IgD-negative memory B cell (primary cell): Measurements from ENCODE around the gene KMT2D. TPM values are rescaled to one million over a fixed set of nuclear protein-coding genes. Genes with fewer than 3 reads are reported as not detected.

Experiments
- H3K27ac Mint-ChIP-seq, 3 donors: one replicate each; pipeline ENCODE4 v1.8.0; 2020 to 2022; ENCODE audit warnings: mild to moderate bottlenecking in 3 of 3, mixed read lengths in 3 of 3, moderate library complexity in 1 of 3
- H3K27me3 Mint-ChIP-seq: one replicate; pipeline ENCODE4 v1.8.0; 2021; ENCODE audit warnings: mixed read lengths
- H3K36me3 Mint-ChIP-seq: one replicate; pipeline ENCODE4 v1.8.0; 2020; ENCODE audit warnings: mild to moderate bottlenecking, mixed read lengths
- H3K4me1 Mint-ChIP-seq, 3 donors: one replicate each; pipeline ENCODE4 v1.8.0; 2020 to 2022; ENCODE audit warnings: mixed read lengths in 3 of 3, mild to moderate bottlenecking in 1 of 3
- H3K4me3 Mint-ChIP-seq, 4 donors: one replicate each; pipeline ENCODE4 v1.8.0; 2020 to 2022; ENCODE audit warnings: mild to moderate bottlenecking in 4 of 4, mixed read lengths in 4 of 4, moderate library complexity in 3 of 4
- H3K9me3 Mint-ChIP-seq, 3 donors: one replicate each; pipeline ENCODE4 v1.8.0; 2020 to 2021; ENCODE audit warnings: mixed read lengths in 3 of 3, mild to moderate bottlenecking in 1 of 3
- polyA plus RNA-seq: library from polyadenylated mRNA; unstranded; fragments of 300-500 nt; fragmentation: Illumina TruSeq; gene quantifications from one replicate; pipeline ENCODE4 v1.2.3, GENCODE V29; 2021

Gene KMT2D
- polyA plus RNA-seq = 19.7 TPM

DNA sequence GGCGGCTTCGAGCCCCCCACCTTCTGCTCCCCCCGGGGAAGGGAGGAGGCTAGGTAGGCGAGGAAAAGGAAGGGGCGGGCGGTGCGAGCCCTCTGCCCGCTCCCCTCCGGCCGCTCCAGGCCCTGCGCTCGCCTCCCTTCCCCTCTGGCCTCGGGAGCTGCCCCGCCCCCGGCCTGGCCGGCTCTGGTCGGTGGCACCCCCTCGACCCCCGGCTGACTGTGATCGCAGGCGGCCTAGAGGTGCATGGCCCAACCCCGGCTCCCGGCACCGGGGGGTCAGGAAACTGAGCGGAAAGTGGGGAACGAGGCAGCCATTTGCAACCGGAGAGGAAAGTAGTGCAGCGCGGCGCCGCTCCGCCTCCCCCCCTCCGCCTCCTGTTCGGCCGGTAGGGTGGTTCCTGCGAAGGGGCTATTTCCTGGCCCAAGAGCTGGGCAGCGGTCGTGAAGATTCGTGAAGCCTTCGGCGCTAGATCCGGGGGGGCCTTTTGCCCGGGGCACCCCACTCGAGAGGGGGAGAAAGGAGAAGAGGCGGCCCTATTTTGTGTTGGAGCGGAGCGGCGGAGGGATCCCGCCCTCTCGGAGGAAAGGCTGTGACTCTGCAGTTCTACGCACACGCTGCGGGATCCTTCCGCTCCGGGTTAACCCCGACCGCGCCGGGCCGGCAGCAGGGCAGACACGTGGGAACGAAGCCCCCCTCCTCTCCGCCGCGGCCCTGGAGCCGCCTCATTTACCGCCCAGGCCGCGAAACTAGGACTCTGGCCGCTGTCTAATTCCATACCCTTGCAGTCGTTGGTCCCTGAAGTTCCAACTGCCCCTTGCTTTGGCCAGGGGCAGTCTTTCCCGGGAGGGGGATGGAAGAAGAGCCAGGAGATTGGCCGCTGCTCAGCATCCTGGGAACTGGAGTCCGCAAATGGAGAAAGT, at the start of gene KMT2D:
TSS of gene KMT2D (minus strand) at position 558 of the 920 bp plus-strand sequence. CDS start 5,470 bp downstream, outside the sequence.
- Mint-ChIP-seq H3K36me3 (peaks cover 2% of the 10 kb centered on the region), H3K4me1 (peaks cover 44 to 48% (median 45%) of the 10 kb centered on the region in 3 donors), H3K4me3 (peak within 1 kb of the TSS; percentile 95 to 99 (median 98)), H3K27ac (peak within 1 kb of the TSS; percentile 85 to 99 (median 99)), H3K9me3 (no peaks in the 10 kb centered on the region), H3K27me3 (peaks cover 2% of the 10 kb centered on the region)

DNA sequence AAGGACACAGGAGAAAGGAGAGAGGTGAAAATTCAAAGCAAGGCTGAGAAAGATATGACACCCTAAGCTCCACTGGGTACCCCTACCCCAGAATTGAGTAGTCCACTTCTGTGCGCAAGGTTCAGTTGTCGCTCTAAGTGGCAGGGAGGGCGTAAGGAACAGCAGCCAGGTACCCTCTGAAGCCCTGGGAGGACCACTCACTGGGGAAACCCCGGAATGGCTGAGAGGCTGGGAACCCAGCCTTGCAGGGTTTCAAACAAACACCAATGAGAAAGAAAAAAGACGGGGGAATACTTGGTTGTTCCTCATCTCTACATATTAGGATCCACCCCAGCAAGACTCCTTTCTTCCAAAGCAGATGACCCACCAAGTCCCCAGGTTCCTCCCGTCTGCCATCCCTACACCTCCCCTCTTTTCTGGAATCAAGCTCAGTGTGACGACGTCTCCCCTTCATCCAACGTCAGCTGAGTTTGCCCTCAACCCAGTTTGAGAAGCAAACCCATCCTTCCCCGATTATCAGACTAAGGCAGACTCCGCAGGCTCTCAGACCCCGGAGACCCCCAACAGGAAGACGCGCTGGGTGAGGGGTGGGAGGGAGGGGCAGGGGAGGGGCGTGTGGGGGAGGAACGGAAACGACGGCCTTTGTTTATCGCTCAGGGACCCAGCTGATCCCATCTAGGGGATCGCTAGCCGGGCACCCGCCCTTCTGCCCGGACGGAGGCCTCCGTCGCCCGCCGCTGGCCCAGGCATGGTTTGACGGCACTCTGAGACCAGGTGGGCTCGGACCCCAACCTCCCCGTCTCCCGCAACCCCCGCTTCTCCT, 49.3 kb upstream of the KMT2D start:
- Mint-ChIP-seq H3K27ac (peak overlapping the region; percentile 69 to 98 (median 96)), H3K27me3 (peaks cover 2% of the 10 kb centered on the region), H3K4me3 (peak overlapping the region; percentile 97 to 99 (median 98)), H3K4me1 (peaks cover 24 to 29% (median 27%) of the 10 kb centered on the region in 3 donors), H3K36me3 (no peaks in the 10 kb centered on the region), H3K9me3 (no peaks in the 10 kb centered on the region)

DNA sequence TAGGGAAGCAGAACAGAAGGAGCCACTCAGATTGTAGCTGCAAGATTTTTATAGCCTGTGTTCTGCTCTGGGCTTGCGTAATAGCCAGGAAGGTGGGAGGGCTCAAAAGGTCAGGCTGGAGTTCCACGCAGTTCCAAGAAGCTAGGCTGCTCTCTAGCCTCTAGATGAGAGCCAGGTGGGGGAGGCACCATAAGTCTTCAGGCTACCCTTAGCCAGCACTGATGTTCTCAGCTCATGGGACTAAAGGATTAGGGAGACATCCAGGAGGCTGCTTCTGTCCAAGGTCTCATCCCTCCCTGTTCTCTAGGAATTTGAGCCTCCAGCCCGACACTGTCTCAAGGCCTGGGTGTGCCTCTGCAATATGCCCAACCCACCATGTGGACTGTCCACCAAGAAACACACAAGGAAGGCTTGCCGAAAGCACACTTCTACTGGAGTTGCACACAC, 48.4 kb upstream of the KMT2D start:
- peak overlapping the region; percentile 97 to 99 (median 98) for H3K4me3 Mint-ChIP-seq
- peaks cover 24 to 31% (median 29%) of the 10 kb centered on the region in 3 donors for H3K4me1 Mint-ChIP-seq
- H3K36me3 Mint-ChIP-seq = peaks cover 2% of the 10 kb centered on the region
- H3K27ac Mint-ChIP-seq = peak overlapping the region; percentile 39 to 98 (median 69)
- H3K27me3 Mint-ChIP-seq = peaks cover 2% of the 10 kb centered on the region
- H3K9me3 Mint-ChIP-seq = no peaks in the 10 kb centered on the region

- Mint-ChIP-seq H3K27me3 (no peaks in the 10 kb centered on the region), H3K4me1 (peaks cover 19 to 26% (median 24%) of the 10 kb centered on the region in 3 donors), H3K4me3 (peak overlapping the region in 1 of 4 donors; percentile 50), H3K27ac (peak overlapping the region in 1 of 3 donors; percentile 74), H3K9me3 (no peaks in the 10 kb centered on the region), H3K36me3 (peaks cover 6% of the 10 kb centered on the region)
These were observed 45.0 kb upstream of the KMT2D start for GRCh38 chr12:49105504-49106084.

- H3K27ac Mint-ChIP-seq = no peak overlapping the region
These were observed 44.2 kb upstream of the KMT2D start for GRCh38 chr12:49104822-49105221.

DNA sequence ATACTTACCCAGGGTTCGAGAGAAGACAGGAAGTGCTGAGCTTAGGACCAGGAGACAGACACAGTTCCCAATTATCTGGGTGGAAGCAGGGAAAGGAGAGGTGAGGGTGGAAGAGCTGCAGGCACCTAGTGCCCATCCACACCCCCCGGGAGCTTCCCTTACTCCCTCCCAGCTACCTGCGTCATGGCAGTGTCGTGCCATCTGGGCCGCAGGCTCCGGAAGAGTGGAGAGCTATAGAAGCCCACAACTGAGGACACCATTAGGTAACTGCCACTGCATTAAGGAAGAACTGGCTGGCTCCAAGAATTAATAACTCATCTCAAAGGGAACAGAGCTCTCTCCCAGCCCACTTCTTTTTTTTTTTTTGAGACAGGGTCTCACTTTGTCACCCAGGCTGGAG, 39.8 kb upstream of the KMT2D start:
- H3K27me3 Mint-ChIP-seq = peaks cover 1% of the 10 kb centered on the region
- no peak overlapping the region for H3K4me3 Mint-ChIP-seq
- no peaks in the 10 kb centered on the region for H3K9me3 Mint-ChIP-seq
- H3K4me1 Mint-ChIP-seq = peaks cover 0 to 8% (median 0%) of the 10 kb centered on the region in 3 donors
- peaks cover 11% of the 10 kb centered on the region for H3K36me3 Mint-ChIP-seq
- no peak overlapping the region for H3K27ac Mint-ChIP-seq

More at GRCh38 chr12:49104822-49105221, 44.2 kb upstream of the KMT2D start:
- Mint-ChIP-seq H3K4me1 (peaks cover 18 to 23% (median 22%) of the 10 kb centered on the region in 3 donors), H3K4me3 (no peak overlapping the region), H3K36me3 (peaks cover 9% of the 10 kb centered on the region), H3K27me3 (no peaks in the 10 kb centered on the region), H3K9me3 (no peaks in the 10 kb centered on the region)

DNA sequence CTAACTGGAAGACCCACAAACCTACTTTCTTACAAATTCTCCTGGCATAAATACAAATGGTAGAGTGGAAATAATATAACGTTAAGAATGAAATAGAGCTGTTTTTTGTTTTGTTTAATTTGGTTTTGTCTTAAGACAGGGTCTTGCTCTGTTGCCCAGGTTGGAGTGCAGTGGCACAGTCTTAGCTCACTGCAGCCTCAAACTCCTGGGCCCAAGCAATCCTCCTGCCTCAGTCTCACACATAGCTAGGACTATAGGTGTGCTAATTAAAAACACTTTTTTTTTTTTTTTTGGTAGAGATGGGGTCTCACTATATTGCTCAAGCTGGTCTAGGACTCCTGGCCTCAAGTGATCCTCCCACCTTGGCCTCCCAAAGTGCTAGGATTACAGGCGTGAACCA, 38.1 kb upstream of the KMT2D start:
- H3K9me3 Mint-ChIP-seq = no peaks in the 10 kb centered on the region
- peak overlapping the region in 2 of 3 donors; percentile 35 to 50 for H3K27ac Mint-ChIP-seq
- H3K4me1 Mint-ChIP-seq = peaks cover 5 to 15% (median 7%) of the 10 kb centered on the region in 3 donors

GRCh38 chr12:49098035-49098451, 37.4 kb upstream of the KMT2D start:
- Mint-ChIP-seq H3K4me3 (peak overlapping the region in 1 of 4 donors; percentile 18), H3K27ac (peak overlapping the region in 1 of 3 donors; percentile 50), H3K36me3 (peaks cover 8% of the 10 kb centered on the region)

More for the DNA sequence above, 38.1 kb upstream of the KMT2D start:
- no peak overlapping the region for H3K4me3 Mint-ChIP-seq
- H3K27me3 Mint-ChIP-seq = peaks cover 14% of the 10 kb centered on the region
- peaks cover 8% of the 10 kb centered on the region for H3K36me3 Mint-ChIP-seq

DNA sequence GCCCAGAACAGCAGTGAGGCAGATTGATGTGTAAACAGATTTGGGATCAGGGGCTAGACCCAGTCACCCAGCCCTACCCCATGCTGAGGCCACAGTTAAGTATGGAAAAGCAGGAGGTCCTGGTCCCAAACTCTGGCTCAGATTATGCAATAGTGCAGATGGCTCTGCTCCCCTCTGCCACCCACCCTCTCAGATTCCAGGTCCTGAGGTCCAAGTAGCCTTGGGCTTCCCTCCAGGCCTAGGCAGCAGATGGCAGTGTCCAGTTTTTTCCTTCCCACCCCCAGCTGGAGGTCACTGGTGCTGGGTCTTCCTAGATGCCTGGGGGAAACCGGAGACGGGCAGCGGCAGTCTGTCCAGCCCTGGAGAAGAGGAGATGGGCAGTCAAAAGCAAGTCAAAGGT, 36.8 kb upstream of the KMT2D start:
- peaks cover 8% of the 10 kb centered on the region for H3K36me3 Mint-ChIP-seq
- H3K4me3 Mint-ChIP-seq = no peak overlapping the region
- H3K4me1 Mint-ChIP-seq = peaks cover 5 to 20% (median 9%) of the 10 kb centered on the region in 3 donors
- H3K9me3 Mint-ChIP-seq = no peaks in the 10 kb centered on the region
- peaks cover 20% of the 10 kb centered on the region for H3K27me3 Mint-ChIP-seq
- H3K27ac Mint-ChIP-seq = no peak overlapping the region

More at GRCh38 chr12:49098035-49098451, 37.4 kb upstream of the KMT2D start:
- Mint-ChIP-seq H3K9me3 (no peaks in the 10 kb centered on the region), H3K4me1 (peaks cover 5 to 19% (median 8%) of the 10 kb centered on the region in 3 donors), H3K27me3 (peaks cover 17% of the 10 kb centered on the region)

DNA sequence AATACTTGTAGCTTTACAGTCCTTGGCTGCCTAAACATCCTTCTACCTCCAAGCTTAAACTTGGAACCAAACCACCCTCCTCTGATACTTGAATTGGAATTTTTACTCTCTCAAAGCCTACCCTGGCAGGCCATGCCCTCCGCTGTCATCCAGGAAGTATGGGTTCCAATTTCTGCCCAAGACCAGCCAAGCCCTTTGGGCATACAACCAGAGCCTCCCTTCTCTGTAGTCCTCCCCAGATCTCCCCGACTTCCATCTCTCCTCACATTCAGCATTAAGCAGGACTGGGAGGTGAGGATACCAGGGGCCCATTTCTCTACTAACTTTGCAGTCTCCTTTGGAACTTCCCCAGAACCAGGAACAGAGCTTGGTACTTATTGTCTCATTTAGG, 34.4 kb upstream of the KMT2D start:
- H3K4me3 Mint-ChIP-seq = peak overlapping the region in 1 of 4 donors; percentile 13

DNA sequence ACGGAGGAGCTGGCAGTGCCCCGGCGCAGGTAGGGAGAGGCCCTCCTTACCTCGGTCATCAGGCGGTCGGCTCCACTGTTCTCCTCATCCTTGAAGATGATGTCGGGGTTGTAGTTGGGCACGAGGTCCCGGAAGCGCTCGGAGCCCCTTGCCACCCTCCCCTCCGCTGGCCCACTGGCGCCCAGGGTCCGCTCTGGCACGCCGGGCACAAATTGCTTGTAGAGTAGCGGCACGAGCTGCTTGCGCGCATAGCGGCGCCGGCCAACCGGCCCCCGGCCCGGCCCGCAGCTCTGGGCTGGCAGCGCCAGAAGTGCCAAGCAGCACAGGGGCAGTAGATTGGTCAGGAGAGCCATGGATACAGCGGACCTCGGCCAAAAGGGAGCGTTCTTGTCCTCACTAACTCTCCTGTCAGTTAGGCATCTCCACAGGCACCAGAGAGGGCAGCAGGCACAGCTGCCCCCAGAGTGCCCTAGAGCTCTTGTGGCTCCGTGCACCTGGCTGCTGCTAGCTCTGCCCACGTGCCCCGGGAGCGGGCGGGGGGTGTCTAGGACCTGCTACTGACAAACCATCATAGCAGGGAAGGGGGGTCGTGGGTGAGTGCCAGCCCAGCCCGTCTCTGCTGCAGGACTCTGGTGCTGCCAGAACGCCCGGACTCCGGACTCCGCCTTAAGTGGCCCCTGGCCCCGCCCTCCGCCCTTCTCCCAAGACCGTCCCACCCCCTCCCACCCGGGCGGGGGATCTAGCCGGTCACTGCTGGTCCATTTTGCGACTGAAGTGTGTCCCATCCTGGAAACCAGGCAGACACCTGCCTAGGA, 33.8 kb upstream of the KMT2D start, which contains the start of gene DHH:
TSS of gene DHH (minus strand) at position 642 of the 815 bp plus-strand sequence. CDS start at position 353, 289 bp downstream.
- Mint-ChIP-seq H3K27ac (peak within 1 kb of the TSS in 1 of 3 donors; percentile 75), H3K4me1 (peaks cover 12 to 36% (median 22%) of the 10 kb centered on the region in 3 donors), H3K4me3 (peak within 1 kb of the TSS in 3 of 4 donors; percentile 13 to 65 (median 62)), H3K27me3 (peaks cover 45% of the 10 kb centered on the region), H3K36me3 (no peaks in the 10 kb centered on the region), H3K9me3 (no peaks in the 10 kb centered on the region)

More for the DNA sequence above, 34.4 kb upstream of the KMT2D start:
- Mint-ChIP-seq H3K36me3 (peaks cover 3% of the 10 kb centered on the region), H3K27me3 (peaks cover 41% of the 10 kb centered on the region), H3K4me1 (peaks cover 10 to 32% (median 20%) of the 10 kb centered on the region in 3 donors), H3K27ac (peak overlapping the region in 1 of 3 donors; percentile 75), H3K9me3 (no peaks in the 10 kb centered on the region)

DNA sequence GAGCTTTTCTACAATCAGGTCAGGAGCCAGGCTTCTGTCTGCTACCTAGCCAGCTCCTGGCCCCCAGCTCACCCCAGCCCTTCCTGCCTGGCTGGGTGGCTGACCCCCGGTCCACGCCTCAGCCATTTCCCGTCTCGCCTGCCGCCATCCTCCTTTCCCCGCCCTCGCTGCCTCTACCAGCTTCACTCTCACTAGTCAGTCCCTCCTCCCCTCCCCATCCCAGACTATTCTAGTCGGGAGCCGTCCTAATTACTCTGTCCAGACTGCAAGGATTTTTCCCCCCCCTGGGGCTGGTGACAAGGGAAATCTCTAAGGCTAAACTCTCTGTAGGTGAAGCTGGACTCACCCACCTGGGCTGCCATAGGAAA, 33.2 kb upstream of the KMT2D start:
- H3K4me3 Mint-ChIP-seq = peak overlapping the region in 2 of 4 donors; percentile 43 to 65
- H3K36me3 Mint-ChIP-seq = no peaks in the 10 kb centered on the region
- peaks cover 12 to 36% (median 23%) of the 10 kb centered on the region in 3 donors for H3K4me1 Mint-ChIP-seq
- H3K9me3 Mint-ChIP-seq = no peaks in the 10 kb centered on the region
- H3K27ac Mint-ChIP-seq = peak overlapping the region in 1 of 3 donors; percentile 18
- peaks cover 45% of the 10 kb centered on the region for H3K27me3 Mint-ChIP-seq

DNA sequence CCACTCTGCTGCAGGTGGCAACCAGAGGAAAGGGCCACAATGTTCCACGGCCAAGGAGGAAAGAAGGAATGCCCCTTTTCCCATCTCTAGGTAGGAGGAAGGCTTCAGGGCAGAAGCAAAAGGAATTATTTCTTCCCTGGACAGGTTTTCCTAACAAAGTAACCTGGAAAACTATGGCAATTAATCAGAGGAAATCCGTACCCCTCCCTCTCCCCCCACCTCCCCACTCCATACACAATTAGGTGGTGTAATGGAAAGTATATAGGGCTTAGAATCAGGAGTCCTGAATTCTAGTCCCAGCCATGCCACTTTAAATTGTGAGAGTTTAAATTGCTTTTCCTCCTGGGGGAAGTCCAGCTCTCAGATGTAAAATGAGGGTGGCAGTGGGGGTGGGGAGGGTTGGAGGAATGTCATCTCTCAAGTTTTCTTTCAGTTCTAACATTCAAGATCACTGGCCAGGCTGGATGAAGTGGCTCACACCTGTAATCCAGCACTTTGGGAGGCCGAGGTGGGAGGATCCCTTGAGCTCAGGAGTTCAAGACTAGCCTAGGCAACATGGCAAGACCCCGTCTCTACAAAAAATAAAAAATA, 32.3 kb upstream of the KMT2D start:
- Mint-ChIP-seq H3K4me1 (peaks cover 17 to 43% (median 30%) of the 10 kb centered on the region in 3 donors), H3K9me3 (no peaks in the 10 kb centered on the region), H3K27me3 (peaks cover 49% of the 10 kb centered on the region), H3K27ac (peak overlapping the region in 1 of 3 donors; percentile 68), H3K36me3 (no peaks in the 10 kb centered on the region), H3K4me3 (peak overlapping the region in 3 of 4 donors; percentile 27 to 75 (median 65))
